ENCODE measurements around the gene NEUROD2. TPM values are rescaled to one million over a fixed set of nuclear protein-coding genes. Genes with fewer than 3 reads are reported as not detected.

The NEUROD2 gene
- polyA plus RNA-seq, 12 donors = 0.03 to 0.60 (median 0.07) TPM; not detected in 2

GRCh38 chr17:39582658-39583057 lies 25.1 kb downstream of the NEUROD2 start:
- no peak for DNase-seq

DNA sequence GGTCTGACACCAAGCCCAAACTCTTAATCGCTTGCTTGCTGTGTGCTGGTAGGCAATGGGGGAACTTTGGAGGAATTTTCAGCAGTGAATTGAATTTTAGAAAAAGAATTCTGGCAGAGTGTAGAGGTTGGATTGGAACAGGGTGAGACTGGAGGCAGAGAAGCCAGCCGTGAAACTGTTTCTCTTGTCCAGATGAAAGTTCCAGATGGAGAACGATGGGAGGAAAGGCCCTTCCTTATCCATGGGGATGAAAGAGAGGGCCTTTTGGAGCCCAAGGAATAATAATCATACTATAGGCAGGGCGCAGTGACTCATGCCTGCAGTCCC lies 26.0 kb downstream of the NEUROD2 start:
- no peak for DNase-seq

GRCh38 chr17:39581071-39581758 lies 26.5 kb downstream of the NEUROD2 start:
- no peak for DNase-seq

DNA sequence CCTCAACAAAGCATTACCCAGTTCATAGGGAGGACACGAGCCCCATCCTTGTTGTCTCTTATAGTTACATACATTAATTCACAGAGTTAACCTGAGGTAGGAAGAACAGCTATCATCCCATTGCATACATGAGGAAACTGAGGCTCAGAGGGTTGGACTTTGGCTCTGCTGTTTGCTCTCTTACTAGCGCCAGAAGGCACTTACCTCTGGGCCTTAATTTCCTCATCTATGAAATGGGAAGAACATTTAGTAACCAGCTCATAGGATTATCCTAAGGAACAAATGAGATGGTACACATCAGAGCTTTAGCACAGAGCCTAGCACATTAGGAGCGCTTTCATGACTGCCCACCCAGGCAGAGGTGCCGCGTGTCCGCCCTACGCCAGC lies 27.6 kb downstream of the NEUROD2 start:
- DNase-seq = no peak

GRCh38 chr17:39579318-39580081 lies 28.2 kb downstream of the NEUROD2 start:
- DNase-seq = no peak

DNA sequence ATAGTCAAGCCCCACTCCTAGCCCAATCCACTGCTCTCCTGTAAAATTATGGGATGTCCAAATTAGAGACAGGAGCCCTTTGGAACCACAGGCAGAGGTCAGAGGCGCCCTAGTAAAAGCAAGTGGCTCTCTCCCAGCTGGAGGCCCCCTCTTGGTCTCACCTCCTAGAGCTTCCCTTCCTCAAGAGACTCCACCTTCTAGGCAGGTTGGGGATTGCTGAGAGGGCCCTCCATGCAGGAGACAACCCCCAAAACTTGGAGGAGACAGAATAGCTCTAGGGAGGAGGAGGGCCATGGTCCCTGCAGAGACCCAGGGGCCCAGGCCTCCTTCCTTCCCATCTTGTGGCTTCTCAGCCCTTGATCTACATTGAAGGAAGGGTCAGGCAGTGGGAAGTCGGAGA lies 29.4 kb downstream of the NEUROD2 start:
- no peak for DNase-seq

GRCh38 chr17:39576187-39576586 lies 31.5 kb downstream of the NEUROD2 start:
- DNase-seq = no peak

GRCh38 chr17:39573447-39574298 lies 34.0 kb downstream of the NEUROD2 start:
- DNase-seq = peak; percentile 71

GRCh38 chr17:39572121-39572520 lies 35.6 kb downstream of the NEUROD2 start:
- no peak for DNase-seq

DNA sequence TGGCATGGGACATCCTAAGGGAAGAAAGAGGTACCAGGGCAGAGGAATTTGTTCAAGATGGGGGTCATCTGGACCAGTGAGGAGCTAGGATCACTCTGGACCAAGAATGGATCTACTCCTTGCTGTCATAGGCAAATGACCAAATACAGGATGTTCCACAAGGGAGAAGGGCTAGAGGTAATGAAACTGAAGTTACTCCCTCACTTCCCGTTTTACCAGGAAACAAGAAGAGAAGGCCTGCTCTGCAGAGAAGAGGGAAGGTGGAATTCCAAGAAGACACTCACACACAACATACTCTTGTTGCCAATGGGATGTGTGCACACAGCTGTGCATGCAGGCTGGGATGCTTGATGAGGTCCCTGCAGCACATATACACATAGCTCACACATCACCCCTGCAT lies 38.6 kb downstream of the NEUROD2 start:
- DNase-seq = no peak

- no peak for DNase-seq
Observed at GRCh38 chr17:39568702-39569101, 39.0 kb downstream of the NEUROD2 start.

GRCh38 chr17:39566094-39566850 lies 41.4 kb downstream of the NEUROD2 start:
- DNase-seq = no peak

GRCh38 chr17:39564211-39564848 lies 43.4 kb downstream of the NEUROD2 start:
- no peak for DNase-seq

DNA sequence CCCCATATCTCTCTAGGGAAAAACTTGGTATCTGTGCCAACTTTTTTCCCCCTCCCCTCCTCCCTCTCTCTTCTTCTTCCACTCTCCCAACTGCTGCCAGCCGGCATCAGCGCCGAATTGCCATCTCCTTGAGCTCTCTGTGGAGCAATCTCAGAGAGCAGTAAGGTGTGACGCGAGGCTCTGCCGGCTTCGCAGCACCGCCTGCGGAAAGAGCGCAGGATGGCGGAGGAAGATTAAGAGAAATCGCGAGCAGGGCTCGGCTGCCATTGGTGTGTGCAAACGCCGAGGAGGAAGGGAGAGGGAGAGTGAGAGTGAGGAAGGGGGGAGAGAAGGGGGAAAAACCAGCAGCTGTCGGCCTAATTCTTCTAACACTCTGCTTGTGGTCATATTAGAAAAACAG lies 44.2 kb downstream of the NEUROD2 start:
- DNase-seq = no peak

DNA sequence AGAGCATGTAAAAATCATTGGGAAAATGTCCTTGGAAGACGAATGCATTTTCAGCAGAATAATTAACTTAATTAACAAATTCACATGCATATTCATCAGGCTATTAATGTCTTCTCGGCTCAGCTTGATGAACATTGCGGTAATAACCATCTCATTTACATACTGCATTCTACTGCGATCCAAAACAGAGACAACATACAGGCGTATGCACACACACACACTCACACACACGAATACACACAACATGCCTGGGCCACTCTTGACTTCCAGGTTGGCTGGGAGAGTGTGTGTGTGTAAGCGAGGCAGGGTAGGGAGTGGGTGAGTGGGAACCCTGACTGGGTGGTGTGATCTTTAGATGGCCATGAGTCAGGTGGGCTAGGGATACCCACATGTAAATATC lies 44.7 kb downstream of the NEUROD2 start:
- no peak for DNase-seq

DNA sequence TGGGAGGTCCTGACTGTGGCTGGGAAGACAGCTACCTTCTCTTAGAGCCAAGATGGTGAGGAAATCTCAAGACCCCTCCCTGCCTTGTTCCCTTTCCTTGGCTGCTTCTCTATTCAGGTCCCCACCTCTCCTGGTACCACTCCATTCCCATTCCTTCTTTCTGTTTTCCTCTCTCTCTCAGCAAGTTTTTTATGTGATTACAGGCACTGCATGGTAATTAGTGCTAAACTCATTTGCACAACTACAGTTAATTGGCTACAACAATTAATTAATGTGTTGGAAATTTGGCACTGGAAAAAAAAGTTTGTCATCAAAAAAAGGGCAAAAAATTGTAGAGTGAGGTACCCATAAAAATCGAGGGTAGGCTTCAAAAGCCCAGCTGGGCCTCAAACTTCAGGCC lies 45.3 kb downstream of the NEUROD2 start:
- DNase-seq = no peak

DNA sequence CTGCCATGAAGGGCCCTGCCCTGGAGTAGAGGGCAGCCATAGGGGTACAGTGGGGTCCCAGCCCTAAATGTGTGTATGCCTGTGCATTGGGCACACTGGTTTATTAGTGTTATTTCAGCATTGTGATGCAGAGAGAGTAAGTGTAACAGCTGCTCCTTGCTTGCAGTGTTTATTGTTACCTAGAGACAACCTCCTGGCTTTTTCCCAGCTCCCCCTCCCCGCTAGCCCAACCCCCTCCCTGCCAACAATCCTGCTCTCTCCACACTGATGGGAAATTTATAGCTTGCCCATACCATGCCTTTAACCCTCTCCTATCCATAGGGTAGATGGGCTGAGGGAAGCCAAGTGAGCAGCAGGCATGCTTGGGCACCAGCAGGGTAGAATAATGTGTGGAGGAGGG lies 51.3 kb downstream of the NEUROD2 start:
- no peak for DNase-seq

DNA sequence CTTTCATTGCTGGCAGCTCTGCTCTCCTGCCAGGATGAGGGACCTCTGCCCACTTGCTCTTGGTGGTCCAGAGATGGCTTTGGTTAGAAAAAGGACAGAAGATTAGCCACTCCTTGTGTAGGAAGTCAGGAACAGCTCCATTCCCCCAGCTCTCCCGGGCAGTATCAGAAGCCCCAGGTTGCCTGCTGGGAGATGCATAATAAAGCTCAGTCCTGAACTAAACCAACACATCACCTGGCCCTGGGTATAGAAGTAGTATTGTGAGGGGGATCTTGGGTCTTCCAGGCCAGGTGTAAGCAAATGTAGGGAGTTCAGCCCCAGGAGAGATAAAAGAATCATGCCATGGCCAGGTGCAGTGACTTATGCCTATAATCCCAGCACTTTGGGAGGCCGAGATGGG lies 52.4 kb downstream of the NEUROD2 start:
- DNase-seq = no peak
